Measurements from ENCODE around the gene MICAL3.
"Not testable (repeated sequence)": the region's sequence is repeated elsewhere in the genome, so short reads cannot be mapped to it uniquely, and the experiment has no call there.

MICAL3 gene

GRCh38 chr22:18024276-18024939 is at the start of gene MICAL3:
Gene MICAL3, minus strand, starts transcription at chr22:18024561. Its CDS starts 117,749 bp downstream, at chr22:17906812.
- peak; percentile 87 for DNase-seq

GRCh38 chr22:18073927-18074326 is 49.6 kb upstream of the MICAL3 start:
- DNase-seq, result not testable (repeated sequence)

GRCh38 chr22:18073467-18073866 is 49.1 kb upstream of the MICAL3 start:
- no peak for DNase-seq

GRCh38 chr22:18071968-18072310 is 47.6 kb upstream of the MICAL3 start:
- DNase-seq, result no peak

- not testable (repeated sequence) for DNase-seq
Measured at GRCh38 chr22:18071307-18071967, 47.1 kb upstream of the MICAL3 start.

- DNase-seq, result peak; percentile 77
Measured at GRCh38 chr22:18070556-18071306, 46.4 kb upstream of the MICAL3 start.

- DNase-seq, result peak; percentile 82
Measured at GRCh38 chr22:18070041-18070440, 45.7 kb upstream of the MICAL3 start.

- no peak for DNase-seq
Measured at GRCh38 chr22:18069041-18069440, 44.7 kb upstream of the MICAL3 start.

- no peak for DNase-seq
Measured at GRCh38 chr22:18068381-18068988, 44.1 kb upstream of the MICAL3 start.

GRCh38 chr22:18067548-18068341 is 43.4 kb upstream of the MICAL3 start:
- DNase-seq, result no peak

- DNase-seq, result no peak
Measured at GRCh38 chr22:18067121-18067520, 42.8 kb upstream of the MICAL3 start.

- DNase-seq, result no peak
Measured at GRCh38 chr22:18066181-18066859, 42.0 kb upstream of the MICAL3 start.

GRCh38 chr22:18065256-18065655 is 40.9 kb upstream of the MICAL3 start:
- DNase-seq, result no peak

- no peak for DNase-seq
Measured at GRCh38 chr22:18064636-18065035, 40.3 kb upstream of the MICAL3 start.

- DNase-seq, result not testable (repeated sequence)
Measured at GRCh38 chr22:18063715-18064114, 39.4 kb upstream of the MICAL3 start.

- no peak for DNase-seq
Measured at GRCh38 chr22:18063306-18063705, 38.9 kb upstream of the MICAL3 start.

GRCh38 chr22:18062421-18062820 is 38.1 kb upstream of the MICAL3 start:
- no peak for DNase-seq

GRCh38 chr22:18060646-18061620 is 36.6 kb upstream of the MICAL3 start:
- DNase-seq, result no peak

GRCh38 chr22:18059991-18060390 is 35.6 kb upstream of the MICAL3 start:
- no peak for DNase-seq

- DNase-seq, result no peak
Measured at GRCh38 chr22:18059473-18059872, 35.1 kb upstream of the MICAL3 start.

- DNase-seq, result no peak
Measured at GRCh38 chr22:18059094-18059417, 34.7 kb upstream of the MICAL3 start.
